GM21447 (cell line): ENCODE measurements around the gene SPO11.
"Not testable (repeated sequence)": the region's sequence is repeated elsewhere in the genome, so short reads cannot be mapped to it uniquely, and the experiment has no call there.

Experiments
- ATAC-seq: cut with Tn5 transposase; IDR thresholded peaks from one replicate; pipeline ENCODE4 v1.9.1; 2021; ENCODE audit not compliant: unreplicated experiment

The SPO11 gene

DNA sequence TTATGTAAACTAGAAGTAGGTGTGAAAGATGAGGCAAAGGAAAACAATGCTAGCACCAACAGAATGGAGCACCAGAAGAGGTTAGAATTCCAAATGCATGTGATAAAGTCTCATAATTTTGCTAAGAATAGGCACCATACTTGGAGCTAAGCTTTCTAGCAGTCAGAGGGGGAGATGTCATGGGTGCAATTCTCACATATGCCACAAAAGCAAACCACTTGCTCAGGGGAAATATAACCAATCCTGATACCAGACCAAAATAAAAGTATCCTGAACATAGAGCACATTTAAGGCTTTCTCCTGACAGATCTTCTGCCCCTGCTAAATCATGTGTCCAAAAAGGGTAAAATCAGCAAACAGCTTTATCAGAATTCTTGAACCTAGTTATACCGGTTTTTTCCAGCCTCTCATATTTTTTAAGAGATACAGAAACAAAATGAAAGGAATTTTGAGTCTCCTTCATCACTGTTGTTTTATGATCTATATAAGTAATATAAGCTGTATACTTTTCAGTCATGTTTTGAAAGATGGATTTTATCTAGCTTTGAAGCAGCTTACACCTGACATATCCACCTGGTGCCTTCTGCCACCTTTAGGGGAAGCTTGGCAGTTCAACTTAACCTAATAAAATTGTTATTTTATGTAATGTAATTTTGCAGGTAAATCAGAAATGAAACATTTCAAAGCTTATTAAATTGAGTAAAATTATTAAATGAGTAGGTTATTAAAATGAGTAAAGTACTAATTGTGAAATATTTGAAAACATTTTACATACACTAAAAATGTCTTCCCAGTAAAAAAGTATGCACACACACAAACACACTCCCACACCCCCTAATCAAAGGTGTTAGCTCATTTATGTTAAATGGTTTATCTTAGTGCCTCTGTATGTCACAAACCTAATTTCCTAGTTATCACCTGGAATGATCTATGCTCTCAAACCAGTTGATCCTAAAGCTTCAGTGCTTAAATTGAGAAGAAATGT lies 2.8 kb downstream of the SPO11 start:
- no peak for ATAC-seq

DNA sequence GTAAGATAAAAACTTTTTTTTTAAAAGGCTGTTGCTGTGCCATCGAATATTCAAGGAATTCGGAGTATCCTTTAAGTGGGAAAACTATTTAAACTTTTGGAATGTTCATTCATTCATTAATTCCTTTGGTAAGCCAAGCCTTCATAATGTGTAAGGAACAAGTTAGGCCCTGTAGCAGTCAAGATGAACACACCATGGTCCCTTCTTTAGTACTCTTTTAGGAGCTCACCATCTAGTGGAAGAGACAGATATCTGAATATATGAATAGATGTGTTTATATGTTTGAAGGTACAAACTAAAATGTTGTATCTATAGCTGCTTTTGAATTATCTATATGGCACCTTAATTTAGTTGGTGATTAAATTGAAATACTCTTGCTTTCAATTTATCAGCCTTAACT lies 5.8 kb downstream of the SPO11 start:
- no peak for ATAC-seq

DNA sequence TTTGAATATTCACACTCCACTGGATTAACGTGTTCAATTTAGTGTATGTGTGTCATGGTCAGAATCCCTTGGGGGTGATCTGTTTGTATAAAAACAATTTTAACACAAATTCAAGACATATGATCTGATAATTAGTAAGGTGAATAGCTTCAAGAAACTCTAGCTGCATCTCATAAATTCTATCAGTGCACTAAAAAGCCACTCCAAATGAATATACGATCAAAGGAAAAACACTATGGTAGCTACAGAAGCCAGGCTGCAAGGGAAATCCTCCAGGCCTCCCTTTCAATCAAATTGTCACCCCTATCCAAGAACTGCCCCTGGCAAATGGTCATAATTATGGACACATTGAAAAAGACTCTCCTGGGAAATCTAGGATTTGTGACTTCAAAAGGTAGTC lies 12.1 kb downstream of the SPO11 start:
- no peak for ATAC-seq

DNA sequence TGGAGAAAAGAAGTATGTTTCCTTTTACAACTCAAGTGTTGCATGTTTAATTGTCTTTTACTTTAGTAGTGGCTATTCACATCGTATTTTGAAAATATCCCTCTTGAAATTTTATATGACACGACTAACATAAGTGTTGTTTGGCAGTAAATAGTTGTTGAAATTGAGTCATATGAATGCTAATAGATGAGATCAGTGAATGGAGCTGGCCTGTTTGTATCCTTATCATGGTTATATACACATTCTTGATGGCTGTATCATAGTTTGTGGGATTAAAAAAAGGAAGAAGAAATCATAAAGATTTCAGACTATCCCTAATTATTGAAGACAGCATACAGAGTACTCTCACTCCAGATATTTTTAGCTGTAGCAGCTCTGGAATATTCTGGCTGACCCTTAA lies 13.2 kb downstream of the SPO11 start:
- no peak for ATAC-seq

DNA sequence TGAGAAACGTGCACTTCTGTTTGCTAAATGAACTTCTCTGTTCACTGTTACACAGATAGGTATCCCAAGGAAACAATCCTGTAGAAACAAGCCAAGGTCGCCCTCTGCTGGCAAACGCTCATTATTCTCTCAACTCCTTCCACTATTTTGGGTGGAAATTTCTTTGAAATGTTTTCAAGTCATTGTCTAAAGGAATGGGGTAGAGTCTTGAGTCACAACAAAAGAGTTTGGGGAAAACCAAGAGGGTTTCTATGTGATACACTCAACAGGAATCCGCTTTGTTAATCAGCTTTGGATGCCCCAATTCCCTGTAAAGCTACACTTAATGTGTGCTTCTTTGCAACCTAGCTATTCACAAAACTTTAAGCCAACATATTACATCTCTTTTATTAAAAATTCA lies 16.9 kb downstream of the SPO11 start:
- no peak for ATAC-seq

DNA sequence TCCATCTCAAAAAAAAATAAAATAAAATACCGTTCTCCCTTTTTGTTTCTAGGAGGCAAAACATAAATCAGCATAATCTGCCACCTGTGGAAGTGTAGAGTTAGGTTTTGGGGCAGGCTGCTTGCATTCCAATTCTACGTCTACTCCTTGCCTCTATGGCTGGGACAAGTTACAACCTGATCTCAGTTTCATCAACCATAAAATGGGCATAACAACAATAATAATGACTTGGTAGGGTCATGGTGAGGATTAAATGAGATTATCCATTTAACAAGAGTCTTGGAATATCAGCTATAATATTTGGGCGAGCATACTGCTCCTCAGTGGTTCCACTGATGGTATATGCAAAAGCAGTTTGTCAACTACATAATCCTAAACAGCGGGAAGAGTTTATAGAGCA lies 17.8 kb downstream of the SPO11 start:
- ATAC-seq = no peak

DNA sequence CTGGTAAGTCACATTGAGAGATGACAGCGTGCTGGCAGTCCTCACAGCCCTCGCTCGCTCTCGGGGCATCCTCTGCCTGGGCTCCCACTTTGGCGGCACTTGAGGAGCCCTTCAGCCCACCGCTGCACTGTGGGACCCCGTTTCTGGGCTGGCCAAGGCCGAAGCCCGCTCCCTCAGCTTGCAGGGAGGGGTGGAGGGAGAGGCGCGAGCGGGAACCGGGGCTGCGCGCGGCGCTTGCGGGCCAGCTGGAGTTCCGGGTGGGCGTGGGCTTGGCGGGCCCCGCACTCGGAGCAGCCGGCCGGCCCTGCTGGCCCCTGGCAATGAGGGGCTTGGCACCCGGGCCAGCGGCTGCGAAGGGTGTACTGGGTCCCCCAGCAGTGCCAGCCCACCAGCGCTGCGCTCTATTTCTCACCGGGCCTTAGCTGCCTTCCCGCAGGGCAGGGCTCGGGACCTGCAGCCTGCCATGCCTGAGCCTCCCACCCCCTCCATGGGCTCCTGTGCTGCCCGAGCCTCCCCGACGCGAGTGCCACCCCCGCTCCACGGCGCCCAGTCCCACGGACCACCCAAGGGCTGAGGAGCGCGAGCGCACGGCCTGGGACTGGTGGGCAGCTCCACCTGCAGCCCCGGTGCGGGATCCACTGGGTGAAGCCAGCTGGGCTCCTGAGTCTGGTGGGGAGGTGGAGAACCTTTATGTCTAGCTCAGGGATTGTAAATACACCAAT lies 18.8 kb downstream of the SPO11 start:
- not testable (repeated sequence) for ATAC-seq

DNA sequence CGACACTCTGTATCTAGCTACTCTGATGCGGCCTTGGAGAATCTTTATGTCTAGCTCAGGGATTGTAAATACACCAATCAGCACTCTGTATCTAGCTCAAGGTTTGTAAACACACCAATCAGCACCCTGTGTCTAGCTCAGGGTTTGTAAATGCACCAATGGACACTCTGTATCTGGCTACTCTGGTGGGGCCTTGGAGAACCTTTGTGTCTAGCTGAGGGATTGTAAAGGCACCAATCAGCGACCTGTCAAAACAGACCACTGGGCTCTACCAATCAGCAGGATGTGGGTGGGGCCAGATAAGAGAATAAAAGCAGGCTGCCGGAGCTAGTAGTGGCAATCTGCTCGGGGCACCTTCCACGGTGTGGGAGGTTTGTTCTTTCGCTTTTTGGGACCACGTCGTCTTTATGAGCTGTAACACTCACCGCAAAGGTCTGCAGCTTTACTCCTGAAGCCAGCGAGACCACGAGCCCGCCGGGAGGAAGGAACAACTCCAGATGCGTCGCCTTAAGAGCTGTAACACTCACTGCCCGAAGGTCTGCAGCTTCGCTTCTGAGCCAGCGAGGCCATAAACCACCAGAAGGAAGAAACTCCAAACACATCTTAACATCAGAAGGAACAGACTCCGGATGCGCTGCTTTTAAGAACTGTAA lies 19.4 kb downstream of the SPO11 start:
- not testable (repeated sequence) for ATAC-seq

DNA sequence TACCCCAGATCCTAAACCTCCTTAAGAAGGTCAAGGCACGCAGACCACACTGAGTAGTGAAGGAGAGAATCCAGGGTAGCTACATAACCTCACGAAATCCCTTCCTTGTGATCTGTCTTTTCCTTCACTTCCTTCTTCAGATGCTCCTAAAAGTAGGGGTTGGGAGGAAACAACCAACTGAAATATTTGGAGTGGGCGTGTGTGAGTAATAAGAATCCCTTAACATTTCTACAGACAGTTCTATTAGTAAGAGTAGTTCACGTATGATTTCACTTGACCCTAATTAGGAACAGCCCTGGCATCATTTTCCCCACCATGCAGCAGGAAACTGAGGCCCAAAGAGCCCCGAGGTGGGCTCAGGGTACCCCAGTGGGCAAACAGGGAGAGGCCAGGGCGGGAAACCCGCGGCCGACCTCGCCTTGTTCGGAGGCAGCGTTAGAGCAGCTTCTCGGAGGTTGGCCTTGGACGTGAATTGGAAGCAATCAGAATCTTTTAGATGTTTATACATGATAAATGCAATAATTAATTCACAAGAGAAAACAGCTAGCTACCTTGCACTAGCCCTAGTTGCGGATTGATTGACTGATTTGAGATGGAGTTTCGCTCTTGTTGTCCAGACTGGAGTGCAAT lies 20.6 kb downstream of the SPO11 start:
- no peak for ATAC-seq

DNA sequence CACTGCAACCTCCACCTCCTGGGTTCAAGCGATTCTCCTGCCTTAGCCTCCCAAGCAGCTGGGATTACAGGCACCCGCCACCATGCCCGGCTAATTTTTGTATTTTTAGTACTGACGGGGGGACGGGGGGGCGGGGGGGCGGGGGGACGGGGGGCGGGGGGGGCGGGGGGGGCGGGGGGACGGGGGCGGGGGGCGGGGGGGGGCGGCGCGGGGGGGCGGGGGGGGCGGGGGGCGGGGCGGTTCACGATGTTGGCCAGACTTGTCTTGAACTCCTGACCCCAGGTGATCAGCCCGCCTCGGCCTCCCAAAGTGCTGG lies 21.1 kb downstream of the SPO11 start:
- not testable (repeated sequence) for ATAC-seq

DNA sequence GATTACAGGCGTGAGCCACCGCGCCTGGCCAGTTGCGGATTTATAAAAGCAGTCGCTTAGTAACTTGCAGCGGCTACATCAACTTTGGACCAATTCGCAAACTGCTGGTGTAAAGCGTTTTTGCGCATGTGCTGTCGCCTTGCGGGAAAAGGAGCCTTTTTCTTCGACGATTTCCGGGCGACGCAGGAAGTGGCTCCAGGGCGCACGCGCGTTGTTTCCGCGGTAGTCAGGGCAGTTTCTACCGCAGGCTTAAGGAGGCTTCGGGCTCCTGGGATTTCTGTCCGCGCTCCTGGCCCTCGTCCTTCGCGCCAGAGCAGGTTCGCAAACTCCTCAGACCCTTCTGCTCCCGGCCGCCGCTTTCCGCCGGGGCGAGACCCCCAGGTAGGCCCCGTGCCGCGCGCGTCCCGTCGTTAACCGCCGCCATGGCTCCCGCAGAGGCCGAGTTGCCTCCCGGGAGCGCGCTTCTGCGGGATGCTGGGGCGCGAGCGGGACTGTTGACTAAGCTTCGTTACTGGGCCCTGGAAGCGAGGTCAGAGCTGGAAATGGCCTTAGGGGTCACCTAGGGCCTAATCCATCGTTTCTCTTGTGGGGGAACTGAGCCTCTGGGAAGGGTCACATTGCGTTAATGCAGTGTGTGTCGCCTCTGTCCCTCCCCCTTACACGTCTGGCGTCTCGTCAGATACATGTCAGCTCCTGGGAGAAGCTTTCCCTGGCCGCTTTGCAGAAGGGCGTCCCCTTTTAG lies 21.6 kb downstream of the SPO11 start, which contains the start of gene RAE1:
RAE1 (plus strand) TSS at position 214 of the 742 bp plus-strand sequence. CDS start 2,784 bp downstream, outside the sequence.
- peak; percentile 87 for ATAC-seq

DNA sequence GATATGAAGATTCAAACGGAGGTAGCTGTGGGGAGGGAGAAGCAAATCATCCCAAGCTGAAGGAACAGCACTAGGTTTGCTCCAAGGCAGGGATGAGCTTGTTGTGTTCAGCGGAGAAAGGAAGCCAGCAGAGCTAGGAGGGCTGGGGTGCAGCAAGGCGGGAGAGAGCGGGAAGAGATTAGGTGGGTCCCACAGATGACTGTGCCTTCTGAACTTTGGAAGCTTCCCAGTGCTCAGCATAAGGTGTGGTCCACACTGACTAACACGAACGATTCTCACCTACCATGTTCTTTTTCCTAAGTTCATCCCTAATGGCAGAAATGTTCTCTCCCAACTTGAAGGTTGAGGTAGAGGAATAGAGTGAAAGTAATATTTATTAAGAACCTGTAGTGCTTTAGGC lies 22.7 kb downstream of the SPO11 start:
- no peak for ATAC-seq

DNA sequence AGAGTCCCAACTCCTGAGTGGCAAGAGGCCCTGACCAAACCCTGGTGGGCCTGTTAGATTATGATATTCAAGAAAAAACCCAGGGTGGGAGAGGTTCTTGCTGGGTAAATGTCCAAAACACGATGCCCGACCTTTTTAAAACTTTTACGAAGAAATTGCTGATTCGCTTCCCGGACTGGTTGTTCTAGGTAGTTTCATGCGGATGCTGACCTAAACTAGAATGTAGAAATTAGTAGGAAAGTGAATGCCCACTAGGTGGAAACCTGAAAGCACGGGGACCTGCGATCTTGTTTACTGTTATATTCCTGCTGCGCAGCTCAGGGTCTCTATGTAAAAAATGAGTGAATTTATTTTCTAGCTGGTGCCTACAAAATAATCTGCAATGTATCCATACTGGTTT lies 23.7 kb downstream of the SPO11 start:
- ATAC-seq = no peak

DNA sequence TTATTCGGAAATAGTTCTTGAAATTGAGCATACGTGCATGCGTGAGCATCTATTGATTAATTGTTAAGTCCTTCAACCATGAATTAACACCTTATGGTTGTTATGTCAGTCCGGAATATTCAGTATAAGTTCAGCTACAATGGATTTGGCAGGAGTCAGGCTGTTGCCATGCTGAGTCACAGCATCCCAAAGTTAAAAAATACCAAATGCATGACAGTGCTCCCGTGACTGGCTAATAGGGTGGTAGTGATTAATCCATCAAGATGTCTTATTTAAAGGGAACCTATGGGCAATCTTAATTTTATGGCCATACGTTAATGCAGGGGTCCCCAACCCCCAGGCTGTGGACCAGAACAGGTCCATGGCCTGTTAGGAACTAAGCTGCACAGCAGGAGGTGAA lies 31.9 kb downstream of the SPO11 start:
- ATAC-seq = no peak

DNA sequence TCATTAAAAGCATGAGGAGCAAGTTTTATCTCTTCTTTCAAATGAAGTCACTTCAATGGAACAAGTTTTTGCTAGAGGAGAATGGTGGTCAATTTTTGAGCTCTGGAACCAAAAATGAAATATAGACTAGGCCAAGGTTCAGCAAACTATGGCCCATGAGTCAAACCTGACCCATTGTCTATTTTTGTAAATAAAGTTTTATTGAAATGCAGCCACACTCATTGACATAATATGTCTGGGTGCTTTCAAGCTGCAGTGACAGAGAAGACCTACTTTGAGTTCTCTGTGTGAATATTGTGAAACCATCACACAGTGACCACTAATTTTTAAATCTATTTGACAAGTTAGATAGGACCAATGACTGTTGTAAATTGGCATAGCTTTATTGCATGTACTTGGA lies 34.8 kb downstream of the SPO11 start:
- no peak for ATAC-seq

DNA sequence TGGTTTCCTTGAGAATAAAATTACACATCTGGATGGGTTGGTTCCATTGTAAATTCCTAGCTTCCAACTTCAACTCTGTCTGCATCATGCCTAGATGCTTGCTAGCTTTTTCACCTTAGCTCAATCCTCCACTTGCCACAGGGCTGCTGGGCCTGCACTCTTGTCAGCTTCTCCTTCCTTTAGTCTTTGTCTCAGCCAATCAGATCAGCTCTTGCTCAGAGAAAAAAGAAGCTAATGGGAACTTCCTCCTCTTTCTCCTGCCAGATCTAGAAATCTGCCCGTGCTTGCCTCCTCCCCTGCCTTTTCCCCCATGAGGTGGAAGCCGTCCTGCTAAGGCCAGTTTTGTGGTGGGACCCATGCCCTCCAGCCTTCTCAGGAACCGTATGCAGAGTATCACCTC lies 40.0 kb downstream of the SPO11 start:
- no peak for ATAC-seq

DNA sequence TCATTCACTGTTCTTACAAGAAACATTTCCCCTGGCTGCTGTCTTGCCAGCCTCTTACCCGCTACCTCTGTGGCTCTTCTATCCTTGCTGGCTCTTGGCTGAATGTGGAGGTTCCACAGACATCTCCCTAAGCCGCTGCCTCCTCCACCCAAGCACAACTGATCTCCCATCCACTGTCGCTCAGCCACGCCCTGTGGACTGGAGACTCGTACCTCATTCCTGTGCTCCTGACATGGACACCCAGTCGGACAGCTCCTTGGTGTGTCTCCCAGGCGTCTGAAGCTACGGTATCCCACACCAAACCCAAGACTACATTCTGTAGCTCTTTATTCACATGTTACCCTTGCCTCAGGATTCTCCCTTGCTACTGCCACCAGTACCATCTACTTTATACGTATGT lies 40.7 kb downstream of the SPO11 start:
- no peak for ATAC-seq

DNA sequence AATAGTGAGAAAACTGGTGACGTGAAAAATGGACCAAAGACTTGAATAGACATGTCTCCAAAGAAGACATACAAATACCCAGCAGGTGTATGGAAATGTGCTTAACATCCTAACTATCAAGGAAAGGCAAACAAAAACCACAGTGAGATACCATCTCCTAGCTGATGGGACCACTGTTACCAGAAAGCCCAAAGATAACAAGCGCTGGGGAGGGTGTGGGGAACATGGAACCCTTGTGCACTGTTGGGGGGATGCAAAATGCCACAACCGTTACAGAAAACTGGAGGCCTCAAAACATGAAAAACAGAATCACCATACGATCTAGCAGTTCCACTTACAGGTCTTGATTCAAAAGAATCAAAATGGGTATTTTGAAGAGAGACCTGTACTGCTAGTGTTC lies 41.8 kb downstream of the SPO11 start:
- no peak for ATAC-seq

DNA sequence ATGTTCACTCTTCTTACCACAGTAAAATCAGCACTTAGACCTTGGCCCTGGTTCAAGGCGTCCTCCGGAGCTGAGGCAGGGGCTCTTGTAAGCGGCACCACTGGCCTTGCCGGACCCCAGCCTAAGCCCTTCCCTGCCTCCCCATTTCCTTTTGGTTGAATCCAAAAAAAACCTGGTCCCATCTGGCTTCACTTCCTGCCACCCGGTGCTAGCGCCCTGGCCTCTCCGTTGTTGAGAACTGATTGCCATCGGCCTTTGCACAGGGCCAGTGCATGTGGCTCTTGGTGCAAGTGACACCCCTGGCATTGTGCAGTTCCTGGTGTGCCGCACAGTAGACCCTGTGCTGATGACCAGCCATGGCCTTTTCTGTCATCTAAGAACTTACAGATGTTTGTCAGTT lies 42.6 kb downstream of the SPO11 start:
- ATAC-seq = no peak

DNA sequence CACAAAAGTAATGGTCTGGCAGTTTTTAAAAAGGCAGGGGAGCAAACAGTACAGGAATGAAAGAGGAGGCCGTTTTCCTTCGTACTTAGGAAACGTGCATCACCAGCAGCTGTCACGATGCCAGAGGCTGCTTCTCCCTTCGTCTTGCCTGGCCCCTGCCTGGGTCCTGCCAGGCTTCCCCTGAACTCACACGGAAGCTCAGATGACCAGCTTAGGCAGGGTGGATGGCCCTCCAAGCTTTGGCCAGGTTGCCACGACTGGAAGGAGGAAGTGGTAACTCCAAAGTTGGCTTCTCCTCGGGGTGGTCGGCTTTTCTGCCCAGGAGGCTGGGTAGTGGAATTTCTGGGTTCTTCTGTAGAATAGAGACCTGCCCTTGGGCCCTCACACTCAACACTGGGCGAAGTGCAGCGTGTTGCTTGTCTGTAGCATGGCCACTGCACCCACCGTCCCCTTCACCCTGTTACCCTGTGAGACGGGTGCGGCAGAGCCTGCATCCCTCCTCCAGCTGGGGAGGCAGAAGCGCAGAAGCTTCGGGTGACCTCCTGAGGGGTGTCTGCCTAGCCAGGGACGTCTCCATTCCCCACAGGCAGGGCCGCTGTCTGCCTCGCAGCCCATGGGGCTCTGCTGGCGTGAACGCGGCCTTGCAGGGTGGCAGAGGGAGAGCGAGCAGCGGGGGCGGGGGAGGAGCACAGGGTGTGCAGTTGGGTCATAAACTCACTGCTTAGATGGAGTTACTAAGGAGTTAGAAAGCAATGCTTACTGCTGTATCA lies 43.2 kb downstream of the SPO11 start:
- ATAC-seq = no peak
